ENCODE measurements around the gene UBR4. TPM values are rescaled to one million over a fixed set of nuclear protein-coding genes. Genes with fewer than 3 reads are reported as not detected.

The UBR4 gene
- total RNA-seq, 1 donor from 2014 or later = 108 TPM

DNA sequence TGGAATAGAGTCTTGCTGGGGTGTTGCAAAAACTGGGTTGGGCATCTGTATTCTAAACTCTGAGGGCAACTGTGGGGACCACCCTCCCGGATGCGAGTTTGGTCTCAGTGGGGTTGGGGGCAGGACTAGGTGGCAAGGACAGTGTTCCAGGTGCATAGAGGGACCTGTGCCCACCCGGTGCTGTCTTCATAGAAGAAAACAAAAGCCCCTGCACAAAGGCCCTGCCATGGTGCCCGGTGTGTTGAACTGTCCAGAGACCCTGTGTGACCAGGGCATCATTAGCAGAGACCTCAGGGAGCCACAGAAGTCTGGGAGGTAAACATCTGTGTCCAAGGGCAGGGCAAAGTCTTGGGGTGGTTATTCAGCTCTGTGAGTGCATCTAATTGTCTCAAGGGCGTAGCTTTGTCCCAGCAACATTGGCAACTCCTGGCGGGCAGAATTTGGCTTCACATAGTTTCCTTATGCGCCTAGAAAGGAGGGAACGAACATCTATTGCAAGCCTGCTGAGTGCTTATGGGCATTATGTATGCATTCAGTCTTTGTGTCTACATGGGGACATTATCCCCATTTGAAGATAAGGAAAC, 181.4 kb downstream of the UBR4 start:
- Mint-ChIP-seq H3K9me3 (no peaks in the 10 kb centered on the region), H3K4me3 (no peak overlapping the region), H3K36me3 (no peaks in the 10 kb centered on the region), H3K4me1 (ENCODE audit: unreplicated experiment) (no peaks in the 10 kb centered on the region), H3K27me3 (peaks cover 6% of the 10 kb centered on the region), H3K27ac (no peak overlapping the region)
- DNase-seq (ENCODE audit: extremely low spot score, unreplicated experiment) = no peak
- TF ChIP-seq CTCF (conservative IDR thresholded peaks at IDR 0.05) = no peak

DNA sequence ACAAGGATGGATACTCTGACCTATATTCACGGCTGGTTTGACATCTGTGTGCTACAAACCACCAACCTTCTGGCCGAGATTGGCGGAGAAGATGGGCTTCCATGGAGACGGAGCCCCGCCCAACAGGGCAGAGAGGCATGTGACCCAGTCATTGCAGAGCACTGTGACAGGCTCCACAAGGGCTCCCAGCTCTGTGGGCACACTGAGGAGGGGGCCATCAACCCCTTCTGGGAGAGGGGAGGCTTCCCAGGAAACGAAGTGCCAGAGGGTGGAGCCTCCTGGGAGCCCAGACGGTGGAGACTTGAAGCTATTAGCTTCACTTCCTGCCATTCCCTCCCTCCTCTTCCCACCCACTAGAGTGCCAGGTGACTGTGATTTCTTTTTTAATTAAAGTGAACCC, 182.0 kb downstream of the UBR4 start:
- TF ChIP-seq CTCF (conservative IDR thresholded peaks at IDR 0.05) = no peak
- Mint-ChIP-seq H3K4me3 (no peak overlapping the region), H3K9me3 (no peaks in the 10 kb centered on the region), H3K36me3 (no peaks in the 10 kb centered on the region), H3K27me3 (peaks cover 3% of the 10 kb centered on the region), H3K4me1 (ENCODE audit: unreplicated experiment) (no peaks in the 10 kb centered on the region), H3K27ac (no peak overlapping the region)
- DNase-seq (ENCODE audit: extremely low spot score, unreplicated experiment) = no peak

Other genes with a start within 250 kb of the UBR4 start
- 48.6 and 60.1 TPM in 2 replicates for gene EMC1, start 41.3 kb upstream of the UBR4 start, total RNA-seq (ENCODE audit: low replicate concordance)
- gene MRTO4, start 41.5 kb upstream of the UBR4 start, total RNA-seq (ENCODE audit: low replicate concordance) = 35.9 and 43.3 TPM in 2 replicates
- gene AKR7A3, start 78.5 kb upstream of the UBR4 start, total RNA-seq (ENCODE audit: low replicate concordance) = 1.3 and 4.6 TPM in 2 replicates
- 57.2 and 75.2 TPM in 2 replicates for gene AKR7A2, start 101.9 kb upstream of the UBR4 start, total RNA-seq (ENCODE audit: low replicate concordance)
- 18.3 and 24.1 TPM in 2 replicates for gene SLC66A1, start 102.1 kb upstream of the UBR4 start, total RNA-seq (ENCODE audit: low replicate concordance)

Measured in type B pancreatic cell (in vitro differentiated cells).